Aorta (tissue), 5 donors: ENCODE data around the gene LAX1. TPM values are rescaled to one million over a fixed set of nuclear protein-coding genes. Genes with fewer than 3 reads are reported as not detected.

Source experiments
- ATAC-seq: fragments of 200-7000 bp; cut with Tn5 transposase; one replicate; pipeline ENCODE4 v1.9.1; 2022; ENCODE audit warnings: moderate library complexity; ENCODE audit not compliant: low FRiP score
- DNase-seq, 2 donors: peaks; one replicate each; pipeline ENCODE4 v3.0.0-alpha.2; 2020
- H3K27ac ChIP-seq, 2 donors: one replicate each; pipeline ENCODE4 v1.5.1; 2013; ENCODE audit warnings: low read length in 2 of 2, mild to moderate bottlenecking in 2 of 2, moderate library complexity in 2 of 2, control low read depth in 1 of 2, inconsistent platforms in 1 of 2, low read depth in 1 of 2
- H3K27me3 ChIP-seq, 2 donors: one replicate each; pipeline ENCODE4 v1.6.1; 2013; ENCODE audit warnings: control low read depth in 1 of 2, low read length in 1 of 2, mild to moderate bottlenecking in 1 of 2, moderate library complexity in 1 of 2; ENCODE audit not compliant: insufficient read depth in 2 of 2, control insufficient read depth in 1 of 2
- H3K36me3 ChIP-seq, 2 donors: one replicate each; pipeline ENCODE4 v1.6.1; 2013; ENCODE audit warnings: control low read depth in 1 of 2, low read length in 1 of 2, mild to moderate bottlenecking in 1 of 2; ENCODE audit not compliant: insufficient read depth in 2 of 2, control insufficient read depth in 1 of 2
- H3K4me1 ChIP-seq, 2 donors: one replicate each; pipeline ENCODE4 v1.6.1; 2013; ENCODE audit warnings: low read length in 2 of 2, control low read depth in 1 of 2, mild to moderate bottlenecking in 1 of 2, moderate library complexity in 1 of 2; ENCODE audit not compliant: insufficient read depth in 2 of 2, control insufficient read depth in 1 of 2
- H3K4me3 ChIP-seq, 2 donors: one replicate each; pipeline ENCODE4 v1.5.1; 2013; ENCODE audit warnings: low read length in 2 of 2, control low read depth in 1 of 2, mild to moderate bottlenecking in 1 of 2
- H3K9me3 ChIP-seq: one replicate; pipeline ENCODE4 v1.6.1; 2013; ENCODE audit warnings: mild to moderate bottlenecking, low read length; ENCODE audit not compliant: control insufficient read depth
- WGBS, 2 donors: extraction: QIAGEN DNeasy Blood & Tissue Kit; methylation state at CpG; one replicate each; pipeline ENCODE4 v1.1.7; 2013; 5-methylcytosine and 5-hydroxymethylcytosine counted together
- intact Hi-C, 2 donors: fragments of 100-400 bp; cut with DNase I; formaldehyde crosslinking; loops; one replicate each; pipeline versions ENCODE4 v1.14.2 to v1.15.0; 2022
- polyA plus RNA-seq, 2 donors: library from polyadenylated mRNA; stranded (reverse); fragments of 200-250 nt; gene quantifications; one replicate each; pipeline ENCODE4 v1.2.3, GENCODE V29; 2013
- total RNA-seq, 2 donors: library from RNA; stranded (reverse); fragmentation: NEBNext Ultra II Directional; extraction: Animal tissue kit (Norgen Biotek cat#: 25700); gene quantifications; one replicate each; pipeline ENCODE4 v1.2.1, GENCODE V29; 2021
- donor health status: healthy with polysubstance abuse.
- donor health status: Bipolar disorder and iron deficiency.
- donor health status: DM: no; HTN: no; CAD: no.
- donor health status: DM: no; HTN: no; CAD: no.
- donor health status: DM: yes; HTN: yes; CAD: no.

LAX1 gene
- total and polyA plus RNA-seq, 4 donors = 0.84 to 2.2 (median 1.1) TPM; not detected in 1

- Histone ChIP-seq H3K9me3 (no peaks in the 10 kb centered on the region), H3K4me1 (no peaks in the 10 kb centered on the region), H3K4me3 (no peak overlapping the region), H3K27ac (no peak overlapping the region), H3K36me3 (peaks cover 0 to 5% of the 10 kb centered on the region in 2 donors), H3K27me3 (no peaks in the 10 kb centered on the region)
- intact Hi-C loops = no loop called here
- ATAC-seq = no peak
- WGBS, 2 donors = 96 to 99% methylated on average over 2 of the region's 2 CpGs
- DNase-seq = no peak
Observed at GRCh38 chr1:203813581-203814341, 48.8 kb downstream of the LAX1 start.

GRCh38 chr1:203818399-203818798 lies 53.4 kb downstream of the LAX1 start:
- DNase-seq (no peak), ATAC-seq (no peak)
- Histone ChIP-seq H3K27me3 (no peaks in the 10 kb centered on the region), H3K36me3 (peaks cover 0 to 5% of the 10 kb centered on the region in 2 donors), H3K4me1 (no peaks in the 10 kb centered on the region), H3K27ac (no peak overlapping the region), H3K4me3 (no peak overlapping the region), H3K9me3 (no peaks in the 10 kb centered on the region)
- intact Hi-C loops = no loop called here
- 94 to 95% methylated on average over 6 of the region's 6 CpGs for WGBS, 2 donors

GRCh38 chr1:203823306-203823705 lies 58.3 kb downstream of the LAX1 start:
- Histone ChIP-seq H3K9me3 (no peaks in the 10 kb centered on the region), H3K27ac (no peak overlapping the region), H3K4me1 (no peaks in the 10 kb centered on the region), H3K4me3 (no peak overlapping the region), H3K36me3 (no peaks in the 10 kb centered on the region), H3K27me3 (no peaks in the 10 kb centered on the region)
- intact Hi-C loops = no loop called here
- WGBS, 2 donors = 48 to 69% methylated on average over 1 of the region's 1 CpG
- DNase-seq = no peak
- ATAC-seq = no peak

Other genes starting within 250 kb of the LAX1 start
- gene ATP2B4, start 138.4 kb upstream of the LAX1 start, total RNA-seq = 100 to 1,000 TPM; 154 to 169 TPM
- 10 to 100 TPM; 15.2 to 67.8 TPM for gene ATP2B4, start 138.4 kb upstream of the LAX1 start, polyA plus RNA-seq
- 10 to 100 TPM; 55.1 to 58.7 TPM for gene ZBED6, start 30.4 kb downstream of the LAX1 start, total RNA-seq
- gene ZBED6, start 30.4 kb downstream of the LAX1 start, polyA plus RNA-seq = 1 to 10 TPM in 1 of 2 donors, under 1 TPM in 1; 0.63 to 2.7 TPM
- 10 to 100 TPM; 71.2 to 86.4 TPM for gene ZC3H11A, start 30.4 kb downstream of the LAX1 start, total RNA-seq
- 10 to 100 TPM; 31.2 to 66.9 TPM for gene ZC3H11A, start 30.4 kb downstream of the LAX1 start, polyA plus RNA-seq
- gene SNRPE, start 96.4 kb downstream of the LAX1 start, total RNA-seq = 10 to 100 TPM; 53.7 to 55.0 TPM
- gene SNRPE, start 96.4 kb downstream of the LAX1 start, polyA plus RNA-seq = 100 to 1,000 TPM in 1 of 2 donors, 10 to 100 TPM in 1; 69.3 to 172 TPM